GM23338 (cell line): ENCODE results near the gene TP53I13.

Source experiments
- CREB1 ChIP-seq: fragments of 250-450 bp; sonication (Bioruptor Pico); IDR thresholded peaks from 2 replicates; pipeline ENCODE4 v1.5.0; 2020; ENCODE audit warnings: low read depth, mild to moderate bottlenecking, moderate library complexity
- CTCF ChIP-seq, 2 experiments: fragments of 200-600 bp in 1 of 2; sonication (generic) in 1 of 2; conservative IDR thresholded peaks; 2 replicates each; pipeline versions ENCODE4 v1.5.1 to v1.6.1; 2016 to 2017; ENCODE audit warnings: antibody characterized with exemption in 2 of 2, low read depth in 2 of 2, mild to moderate bottlenecking in 2 of 2, moderate library complexity in 1 of 2
- ETS1 ChIP-seq: IDR thresholded peaks from 2 replicates; pipeline ENCODE4 v1.6.1; 2016; ENCODE audit warnings: antibody characterized with exemption
- EZH2 ChIP-seq: fragments of 200-600 bp; sonication (generic); IDR thresholded peaks from one replicate; pipeline ENCODE4 v1.8.0; 2017; ENCODE audit warnings: antibody characterized with exemption, mild to moderate bottlenecking, low read depth; ENCODE audit not compliant: unreplicated experiment
- EZH2phosphoT487 ChIP-seq: fragments of 200-600 bp; sonication (generic); IDR thresholded peaks from one replicate; pipeline ENCODE4 v1.8.1; 2018; ENCODE audit warnings: antibody characterized with exemption; ENCODE audit not compliant: unreplicated experiment
- JUNB ChIP-seq: IDR thresholded peaks from one replicate; pipeline ENCODE4 v1.6.1; 2016; ENCODE audit warnings: antibody characterized with exemption; ENCODE audit not compliant: unreplicated experiment
- NANOG ChIP-seq: IDR thresholded peaks from 2 replicates; pipeline ENCODE4 v1.6.1; 2016; ENCODE audit warnings: antibody characterized with exemption, borderline replicate concordance
- POLR2AphosphoS5 ChIP-seq: IDR thresholded peaks from 2 replicates; pipeline ENCODE4 v1.6.1; 2016; ENCODE audit warnings: antibody characterized with exemption, low read depth
- STAT1 ChIP-seq: IDR thresholded peaks from one replicate; pipeline ENCODE4 v1.6.1; 2016; ENCODE audit warnings: antibody characterized with exemption; ENCODE audit not compliant: unreplicated experiment
- ZNF114 ChIP-seq: fragments of 250-450 bp; sonication (Bioruptor Pico); IDR thresholded peaks from 2 replicates; pipeline ENCODE4 v1.5.0; 2020; ENCODE audit warnings: mild to moderate bottlenecking, moderate library complexity
- TF ChIP-seq, protein P1 (sequence below): IDR thresholded peaks from one replicate; pipeline ENCODE4 v1.6.1; 2018; ENCODE audit warnings: antibody characterized with exemption; ENCODE audit not compliant: unreplicated experiment

DNA sequence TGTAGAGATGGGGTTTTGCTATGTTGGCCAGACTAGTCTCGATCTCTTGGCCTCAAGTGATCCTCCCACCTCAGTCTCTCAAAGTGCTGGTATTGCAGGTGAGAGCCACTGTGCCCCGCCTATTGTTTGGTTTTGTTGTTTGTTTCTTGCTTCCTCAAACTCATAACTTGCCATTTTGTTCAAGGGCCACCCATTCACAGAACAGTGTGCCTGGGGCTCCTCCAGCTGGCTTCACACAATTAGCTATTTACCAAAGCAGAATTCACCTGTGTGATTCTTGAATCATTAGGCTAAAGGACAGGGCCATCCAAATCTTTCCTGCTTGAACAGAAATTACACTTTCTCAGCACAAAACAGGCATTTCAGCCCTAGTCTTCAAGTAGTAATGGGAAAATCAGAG is 8.9 kb upstream of the TP53I13 start:
- TF ChIP-seq CTCF (conservative IDR thresholded peaks at IDR 0.05; ENCODE audit: low read depth in 2 of 2) = no peak
- TF ChIP-seq JUNB = no peak
- TF ChIP-seq STAT1 = no peak
- TF ChIP-seq POLR2AphosphoS5 = no peak
- no peak for TF ChIP-seq EZH2phosphoT487
- TF ChIP-seq, protein P1, sequence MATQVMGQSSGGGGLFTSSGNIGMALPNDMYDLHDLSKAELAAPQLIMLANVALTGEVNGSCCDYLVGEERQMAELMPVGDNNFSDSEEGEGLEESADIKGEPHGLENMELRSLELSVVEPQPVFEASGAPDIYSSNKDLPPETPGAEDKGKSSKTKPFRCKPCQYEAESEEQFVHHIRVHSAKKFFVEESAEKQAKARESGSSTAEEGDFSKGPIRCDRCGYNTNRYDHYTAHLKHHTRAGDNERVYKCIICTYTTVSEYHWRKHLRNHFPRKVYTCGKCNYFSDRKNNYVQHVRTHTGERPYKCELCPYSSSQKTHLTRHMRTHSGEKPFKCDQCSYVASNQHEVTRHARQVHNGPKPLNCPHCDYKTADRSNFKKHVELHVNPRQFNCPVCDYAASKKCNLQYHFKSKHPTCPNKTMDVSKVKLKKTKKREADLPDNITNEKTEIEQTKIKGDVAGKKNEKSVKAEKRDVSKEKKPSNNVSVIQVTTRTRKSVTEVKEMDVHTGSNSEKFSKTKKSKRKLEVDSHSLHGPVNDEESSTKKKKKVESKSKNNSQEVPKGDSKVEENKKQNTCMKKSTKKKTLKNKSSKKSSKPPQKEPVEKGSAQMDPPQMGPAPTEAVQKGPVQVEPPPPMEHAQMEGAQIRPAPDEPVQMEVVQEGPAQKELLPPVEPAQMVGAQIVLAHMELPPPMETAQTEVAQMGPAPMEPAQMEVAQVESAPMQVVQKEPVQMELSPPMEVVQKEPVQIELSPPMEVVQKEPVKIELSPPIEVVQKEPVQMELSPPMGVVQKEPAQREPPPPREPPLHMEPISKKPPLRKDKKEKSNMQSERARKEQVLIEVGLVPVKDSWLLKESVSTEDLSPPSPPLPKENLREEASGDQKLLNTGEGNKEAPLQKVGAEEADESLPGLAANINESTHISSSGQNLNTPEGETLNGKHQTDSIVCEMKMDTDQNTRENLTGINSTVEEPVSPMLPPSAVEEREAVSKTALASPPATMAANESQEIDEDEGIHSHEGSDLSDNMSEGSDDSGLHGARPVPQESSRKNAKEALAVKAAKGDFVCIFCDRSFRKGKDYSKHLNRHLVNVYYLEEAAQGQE = no peak
- TF ChIP-seq EZH2 = no peak
- TF ChIP-seq CREB1 = no peak
- no peak for TF ChIP-seq ZNF114 (CRISPR knock-in tag)
- no peak for TF ChIP-seq ETS1
- no peak for TF ChIP-seq NANOG
